ACC112 (cell line): ENCODE data around the gene MEGF11.
"Not testable (repeated sequence)": the region's sequence is repeated elsewhere in the genome, so short reads cannot be mapped to it uniquely, and the experiment has no call there.

Source experiments
- H2AFZ ChIP-seq: fragments of 200-600 bp; sonication (generic); one replicate; pipeline ENCODE4 v1.6.0; 2017; ENCODE audit warnings: antibody characterized with exemption, low read length; ENCODE audit not compliant: unreplicated experiment
- H3K27ac ChIP-seq: fragments of 200-600 bp; sonication (generic); 2 replicates; pipeline ENCODE4 v1.5.1; 2014; ENCODE audit warnings: low read depth, mild to moderate bottlenecking, antibody characterized with exemption, low read length, moderate library complexity
- H3K27me3 ChIP-seq: fragments of 200-600 bp; sonication (generic); 2 replicates; pipeline ENCODE4 v1.6.1; 2014; ENCODE audit warnings: mild to moderate bottlenecking, antibody characterized with exemption, low read length, moderate library complexity, mixed read lengths; ENCODE audit not compliant: insufficient read depth
- H3K36me3 ChIP-seq: fragments of 200-600 bp; sonication (generic); 2 replicates; pipeline ENCODE4 v1.6.1; 2016; ENCODE audit warnings: mild to moderate bottlenecking, antibody characterized with exemption, low read length, moderate library complexity, mixed read lengths; ENCODE audit not compliant: insufficient read depth
- H3K4me1 ChIP-seq: fragments of 200-600 bp; sonication (generic); one replicate; pipeline ENCODE4 v1.6.1; 2016; ENCODE audit warnings: low read length, mixed read lengths; ENCODE audit not compliant: insufficient read depth, unreplicated experiment, control insufficient read depth
- H3K4me3 ChIP-seq: fragments of 200-600 bp; sonication (generic); 2 replicates; pipeline ENCODE4 v1.5.1; 2014; ENCODE audit warnings: mild to moderate bottlenecking, low read depth, low read length
- H3K79me2 ChIP-seq: fragments of 200-600 bp; sonication (generic); one replicate; pipeline ENCODE4 v1.6.0; 2016; ENCODE audit warnings: low read length; ENCODE audit not compliant: control insufficient read depth, unreplicated experiment, insufficient read depth

The MEGF11 gene

GRCh38 chr15:66017000-66017399 lies 236.6 kb downstream of the MEGF11 start:
- no peaks in the 10 kb centered on the region for H3K36me3 ChIP-seq
- no peaks in the 10 kb centered on the region for H3K79me2 ChIP-seq
- H3K27ac ChIP-seq, result no peak overlapping the region
- H3K4me3 ChIP-seq, result no peak overlapping the region
- H3K4me1 ChIP-seq, result no peaks in the 10 kb centered on the region
- H3K27me3 ChIP-seq, result peaks cover 67% of the 10 kb centered on the region
- H2AFZ ChIP-seq, result no peak overlapping the region

- peaks cover 67% of the 10 kb centered on the region for H3K27me3 ChIP-seq
- H3K4me3 ChIP-seq, result no peak overlapping the region
- no peaks in the 10 kb centered on the region for H3K36me3 ChIP-seq
These were observed 237.4 kb downstream of the MEGF11 start for GRCh38 chr15:66016199-66016598.

GRCh38 chr15:66014635-66015182 lies 238.8 kb downstream of the MEGF11 start:
- H3K4me3 ChIP-seq, result no peak overlapping the region
- no peaks in the 10 kb centered on the region for H3K79me2 ChIP-seq
- H2AFZ ChIP-seq, result no peak overlapping the region
- no peak overlapping the region for H3K27ac ChIP-seq
- no peaks in the 10 kb centered on the region for H3K4me1 ChIP-seq
- H3K36me3 ChIP-seq, result no peaks in the 10 kb centered on the region
- peaks cover 61% of the 10 kb centered on the region for H3K27me3 ChIP-seq

More at GRCh38 chr15:66016199-66016598, 237.4 kb downstream of the MEGF11 start:
- no peak overlapping the region for H3K27ac ChIP-seq
- no peaks in the 10 kb centered on the region for H3K4me1 ChIP-seq
- no peak overlapping the region for H2AFZ ChIP-seq
- no peaks in the 10 kb centered on the region for H3K79me2 ChIP-seq

DNA sequence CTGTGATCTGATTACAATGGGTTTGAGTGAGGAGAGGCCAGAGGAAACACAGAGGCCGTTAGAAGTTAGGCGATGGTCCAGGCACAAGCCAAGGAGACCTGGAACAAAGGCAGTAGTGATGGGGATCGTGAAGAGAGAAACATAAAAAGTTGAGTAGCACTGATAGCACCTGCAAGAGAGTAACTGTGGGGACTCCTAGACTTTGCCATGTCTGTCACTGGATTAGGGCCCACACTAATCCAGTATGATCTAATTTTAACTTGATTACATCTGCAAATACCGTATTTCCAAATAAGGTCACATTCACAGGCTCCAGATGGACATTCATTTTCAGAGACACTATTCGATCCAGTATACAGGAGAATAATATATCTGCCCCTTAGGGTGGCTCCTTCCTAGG lies 239.5 kb downstream of the MEGF11 start:
- H3K27ac ChIP-seq, result no peak overlapping the region
- no peak overlapping the region for H2AFZ ChIP-seq
- H3K79me2 ChIP-seq, result no peaks in the 10 kb centered on the region
- peaks cover 1% of the 10 kb centered on the region for H3K4me1 ChIP-seq
- peaks cover 54% of the 10 kb centered on the region for H3K27me3 ChIP-seq
- H3K36me3 ChIP-seq, result no peaks in the 10 kb centered on the region
- H3K4me3 ChIP-seq, result no peak overlapping the region

- Histone ChIP-seq H3K79me2 (no peaks in the 10 kb centered on the region), H3K4me3 (no peak overlapping the region), H3K36me3 (no peaks in the 10 kb centered on the region), H3K4me1 (peaks cover 5% of the 10 kb centered on the region), H3K27me3 (peaks cover 34% of the 10 kb centered on the region), H2AFZ (no peak overlapping the region), H3K27ac (no peak overlapping the region)
These were observed 244.5 kb downstream of the MEGF11 start for GRCh38 chr15:66008940-66009562.

GRCh38 chr15:66007663-66008262 lies 245.8 kb downstream of the MEGF11 start:
- H3K27me3 ChIP-seq, result peaks cover 31% of the 10 kb centered on the region
- no peak overlapping the region for H3K27ac ChIP-seq

GRCh38 chr15:66006986-66007385 lies 246.6 kb downstream of the MEGF11 start:
- Histone ChIP-seq H3K27me3 (peaks cover 38% of the 10 kb centered on the region), H3K4me1 (peaks cover 5% of the 10 kb centered on the region), H3K36me3 (no peaks in the 10 kb centered on the region), H2AFZ (no peak overlapping the region), H3K4me3 (no peak overlapping the region), H3K27ac (no peak overlapping the region), H3K79me2 (no peaks in the 10 kb centered on the region)

More at GRCh38 chr15:66007663-66008262, 245.8 kb downstream of the MEGF11 start:
- Histone ChIP-seq H3K4me3 (no peak overlapping the region), H2AFZ (no peak overlapping the region), H3K4me1 (peaks cover 5% of the 10 kb centered on the region), H3K36me3 (no peaks in the 10 kb centered on the region), H3K79me2 (no peaks in the 10 kb centered on the region)

GRCh38 chr15:66004618-66005262 lies 248.8 kb downstream of the MEGF11 start:
- Histone ChIP-seq H3K4me3 (no peak overlapping the region), H3K27ac (no peak overlapping the region), H3K4me1 (peaks cover 5% of the 10 kb centered on the region), H2AFZ (no peak overlapping the region), H3K36me3 (no peaks in the 10 kb centered on the region), H3K79me2 (no peaks in the 10 kb centered on the region), H3K27me3 (peaks cover 58% of the 10 kb centered on the region)

- H3K4me1 ChIP-seq, H2AFZ ChIP-seq, H3K36me3 ChIP-seq, H3K4me3 ChIP-seq, H3K79me2 ChIP-seq, H3K27ac ChIP-seq: not testable (repeated sequence)
- peaks cover 74% of the 10 kb centered on the region for H3K27me3 ChIP-seq
These were observed 250.4 kb downstream of the MEGF11 start for GRCh38 chr15:66003129-66003528.

- H2AFZ ChIP-seq, result no peak overlapping the region
- H3K79me2 ChIP-seq, result no peaks in the 10 kb centered on the region
- H3K36me3 ChIP-seq, result no peaks in the 10 kb centered on the region
- no peak overlapping the region for H3K27ac ChIP-seq
- peaks cover 86% of the 10 kb centered on the region for H3K27me3 ChIP-seq
- H3K4me1 ChIP-seq, result no peaks in the 10 kb centered on the region
- H3K4me3 ChIP-seq, result no peak overlapping the region
These were observed 251.7 kb downstream of the MEGF11 start for GRCh38 chr15:66001717-66002426.
